ENCODE results near the gene ANKRD36.

DNA sequence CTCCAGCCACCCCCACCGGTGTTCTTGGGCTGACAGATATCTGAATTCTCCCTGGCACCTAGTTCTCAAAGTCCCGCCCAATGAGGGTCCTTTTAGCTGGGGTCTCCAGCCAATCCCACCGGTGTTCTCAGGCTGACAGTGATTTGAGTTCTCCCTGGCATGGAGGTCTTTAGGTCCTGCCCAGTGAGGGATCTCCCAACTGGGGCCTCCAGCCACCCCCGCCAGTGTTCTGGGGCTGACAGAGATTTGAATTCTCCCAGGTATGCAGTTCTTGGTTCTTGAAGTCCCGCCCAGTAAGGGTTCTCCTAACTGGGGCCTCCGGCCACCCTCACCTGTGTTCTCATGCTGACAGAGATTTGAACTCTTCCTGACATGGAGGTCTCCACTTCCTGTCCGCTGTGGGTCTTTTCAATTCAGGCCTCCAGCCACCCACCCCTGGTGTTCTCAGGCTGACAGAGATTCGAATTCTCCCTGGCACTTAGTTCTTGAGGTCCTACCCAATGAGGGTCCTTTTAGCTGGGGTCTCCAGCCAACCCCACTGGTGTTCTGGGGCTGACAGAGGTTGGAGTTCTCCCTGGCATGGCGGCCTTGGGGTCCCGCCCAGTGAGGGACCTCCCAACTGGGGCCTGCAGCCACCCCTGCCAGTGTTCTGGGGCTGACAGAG is 154.6 kb downstream of the ANKRD36 start:
- TF ChIP-seq CTCF (IDR thresholded peaks at IDR 0.05): no peak
- TF ChIP-seq POLR2A (IDR thresholded peaks at IDR 0.05): no peak
